HG03025 (cell line): Measurements from ENCODE around the gene ZFP69.
"Not testable (repeated sequence)": the region's sequence is repeated elsewhere in the genome, so short reads cannot be mapped to it uniquely, and the experiment has no call there.

Experiments
- ATAC-seq: cut with Tn5 transposase; IDR thresholded peaks from one replicate; pipeline ENCODE4 v1.9.1; 2021; ENCODE audit warnings: mild to moderate bottlenecking, moderate library complexity; ENCODE audit not compliant: unreplicated experiment, low FRiP score

ZFP69 gene

GRCh38 chr1:40476924-40477677, at the start of gene ZFP69:
TSS of gene ZFP69 (plus strand) at chr1:40477290. CDS start at chr1:40479362, 2,072 bp downstream.
- ATAC-seq = peak; percentile 72

- ATAC-seq = no peak
Measured at GRCh38 chr1:40431385-40431784, 45.7 kb upstream of the ZFP69 start.

- ATAC-seq = no peak
Measured at GRCh38 chr1:40432644-40433390, 44.3 kb upstream of the ZFP69 start.

- ATAC-seq = no peak
Measured at GRCh38 chr1:40435471-40435870, 41.6 kb upstream of the ZFP69 start.

- no peak for ATAC-seq
Measured at GRCh38 chr1:40435876-40436275, 41.2 kb upstream of the ZFP69 start.

GRCh38 chr1:40438391-40439015, 38.6 kb upstream of the ZFP69 start:
- ATAC-seq = no peak

GRCh38 chr1:40439247-40439646, 37.8 kb upstream of the ZFP69 start:
- no peak for ATAC-seq

- peak; percentile 90 for ATAC-seq
Measured at GRCh38 chr1:40449684-40450494, 27.2 kb upstream of the ZFP69 start, which contains the start of gene ZFP69B. TSS of gene ZFP69B (plus strand) at chr1:40450476. CDS start at chr1:40450962, 486 bp downstream.

GRCh38 chr1:40450495-40451237, 26.4 kb upstream of the ZFP69 start:
- ATAC-seq = no peak

GRCh38 chr1:40451238-40451585, 25.9 kb upstream of the ZFP69 start:
- ATAC-seq = no peak

- no peak for ATAC-seq
Measured at GRCh38 chr1:40454873-40455272, 22.2 kb upstream of the ZFP69 start.

GRCh38 chr1:40462956-40463590, 14.0 kb upstream of the ZFP69 start:
- ATAC-seq = no peak

GRCh38 chr1:40469327-40469726, 7.8 kb upstream of the ZFP69 start:
- no peak for ATAC-seq

GRCh38 chr1:40475268-40475667, 1.8 kb upstream of the ZFP69 start:
- no peak for ATAC-seq

GRCh38 chr1:40477678-40478053, 576 bp downstream of the ZFP69 start:
- peak; percentile 28 for ATAC-seq

GRCh38 chr1:40478276-40478675, 1.2 kb downstream of the ZFP69 start:
- no peak for ATAC-seq

GRCh38 chr1:40479156-40479555, 2.1 kb downstream of the ZFP69 start:
- no peak for ATAC-seq

- ATAC-seq = no peak
Measured at GRCh38 chr1:40495315-40495903, 18.3 kb downstream of the ZFP69 start.

GRCh38 chr1:40502651-40503050, 25.6 kb downstream of the ZFP69 start:
- not testable (repeated sequence) for ATAC-seq
